ENCODE data around the gene MPDU1. TPM values are rescaled to one million over a fixed set of nuclear protein-coding genes. Genes with fewer than 3 reads are reported as not detected.
A peak's percentile ranks its signal among the peaks of the same experiment; 100 is the strongest.

Gene MPDU1
- total RNA-seq, 1 experiment from 2014 or later = 71.0 TPM

- peaks cover 32% of the 10 kb centered on the region for H3K4me1 ChIP-seq (ENCODE audit: insufficient read depth, low read length)
- H3K79me2 ChIP-seq (ENCODE audit: low read length) = peaks cover 47% of the 10 kb centered on the region
- intact Hi-C loops (cut with micrococcal nuclease) = no loop called here
- H3K4me2 ChIP-seq (ENCODE audit: low read length) = peak overlapping the region; percentile 67
- BruUV-seq (replicated peaks) = no TSS peak
- ChIA-PET CTCF (no interaction called here), POLR2A (ENCODE audit: unreplicated experiment) (no interaction called here)
- H3K9ac ChIP-seq (ENCODE audit: low read length) = peak overlapping the region; percentile 47
- H3K27ac ChIP-seq (ENCODE audit: low read length) = peak overlapping the region; percentile 20
- peak overlapping the region; percentile 49; the same call in 1 of the 2 replicates for H3K4me3 ChIP-seq (ENCODE audit: low read length)
- DNase-seq (no peak), ATAC-seq (no peak)
- H3K9me3 ChIP-seq (ENCODE audit: low read length) = no peaks in the 10 kb centered on the region
- H3K36me3 ChIP-seq (ENCODE audit: low read depth, low read length) = peaks cover 53% of the 10 kb centered on the region
- no peaks in the 10 kb centered on the region for H3K9me2 ChIP-seq (replicated peaks; ENCODE audit: low read length)
- H4K20me1 ChIP-seq (ENCODE audit: low read length) = peaks cover 44% of the 10 kb centered on the region
- H3F3A ChIP-seq (ENCODE audit: low read length, unreplicated experiment) = peaks cover 25% of the 10 kb centered on the region
- no peak overlapping the region for H2AFZ ChIP-seq (ENCODE audit: low read length)
- H3K27me3 ChIP-seq (ENCODE audit: low read length) = no peaks in the 10 kb centered on the region
- TF ChIP-seq CTCF (conservative IDR thresholded peaks at IDR 0.05; ENCODE audit: low read depth, low read length) = no peak
- TF ChIP-seq EZH2phosphoT487 (IDR thresholded peaks at IDR 0.05; ENCODE audit: borderline replicate concordance, low read length) = no peak
- no peak for TF ChIP-seq EZH2 (IDR thresholded peaks at IDR 0.05; ENCODE audit: low read length, unreplicated experiment)
These were observed 11.4 kb upstream of the MPDU1 start for GRCh38 chr17:7572338-7572587.

GRCh38 chr17:7572588-7573323, 10.9 kb upstream of the MPDU1 start:
- no peaks in the 10 kb centered on the region for H3K27me3 ChIP-seq (ENCODE audit: low read length)
- H3K4me3 ChIP-seq (ENCODE audit: low read length) = peak overlapping the region; percentile 97
- DNase-seq = peak; percentile 98
- H3K27ac ChIP-seq (ENCODE audit: low read length) = peak overlapping the region; percentile 89
- TF ChIP-seq EZH2 (IDR thresholded peaks at IDR 0.05; ENCODE audit: low read length, unreplicated experiment) (no peak), CTCF (conservative IDR thresholded peaks at IDR 0.05; ENCODE audit: low read depth, low read length) (no peak), EZH2phosphoT487 (IDR thresholded peaks at IDR 0.05; ENCODE audit: borderline replicate concordance, low read length) (no peak)
- H2AFZ ChIP-seq (ENCODE audit: low read length) = no peak overlapping the region
- no peaks in the 10 kb centered on the region for H3K9me3 ChIP-seq (ENCODE audit: low read length)
- BruUV-seq (replicated peaks) = TSS peak; percentile 22
- H4K20me1 ChIP-seq (ENCODE audit: low read length) = peaks cover 49% of the 10 kb centered on the region
- H3K36me3 ChIP-seq (ENCODE audit: low read depth, low read length) = peaks cover 58% of the 10 kb centered on the region
- peak; percentile 90 for ATAC-seq
- H3K9ac ChIP-seq (ENCODE audit: low read length) = peak overlapping the region; percentile 100
- H3K79me2 ChIP-seq (ENCODE audit: low read length) = peaks cover 47% of the 10 kb centered on the region
- intact Hi-C loops (cut with micrococcal nuclease) = no loop called here
- no peaks in the 10 kb centered on the region for H3K9me2 ChIP-seq (replicated peaks; ENCODE audit: low read length)
- ChIA-PET CTCF (no interaction called here), POLR2A (ENCODE audit: unreplicated experiment) (no interaction called here)
- H3K4me2 ChIP-seq (ENCODE audit: low read length) = peak overlapping the region; percentile 92
- peaks cover 29% of the 10 kb centered on the region for H3F3A ChIP-seq (ENCODE audit: low read length, unreplicated experiment)
- H3K4me1 ChIP-seq (ENCODE audit: insufficient read depth, low read length) = peaks cover 36% of the 10 kb centered on the region
